Left forelimb (tissue), 1 donor: ENCODE data around the gene STK32C.

Source experiments
- DNase-seq: peaks from one replicate; pipeline ENCODE4 v3.0.0-alpha.2; 2018; ENCODE audit warnings: low spot score

The STK32C gene

GRCh38 chr10:132198068-132198370, 109.7 kb downstream of the STK32C start:
- no peak for DNase-seq

- DNase-seq = no peak
Measured at GRCh38 chr10:132197271-132198067, 110.3 kb downstream of the STK32C start.

- no peak for DNase-seq
Measured at GRCh38 chr10:132196178-132197113, 111.3 kb downstream of the STK32C start.

- DNase-seq = no peak
Measured at GRCh38 chr10:132195366-132196075, 112.2 kb downstream of the STK32C start.

GRCh38 chr10:132194726-132195125, 113.0 kb downstream of the STK32C start:
- DNase-seq = no peak

- DNase-seq = no peak
Measured at GRCh38 chr10:132193907-132194552, 113.7 kb downstream of the STK32C start.

- DNase-seq = no peak
Measured at GRCh38 chr10:132192991-132193665, 114.6 kb downstream of the STK32C start.

GRCh38 chr10:132192076-132192975, 115.4 kb downstream of the STK32C start:
- no peak for DNase-seq

- no peak for DNase-seq
Measured at GRCh38 chr10:132189810-132190422, 117.8 kb downstream of the STK32C start.

- no peak for DNase-seq
Measured at GRCh38 chr10:132189016-132189415, 118.7 kb downstream of the STK32C start.

- DNase-seq = no peak
Measured at GRCh38 chr10:132188331-132188730, 119.4 kb downstream of the STK32C start.

- DNase-seq = no peak
Measured at GRCh38 chr10:132187430-132188138, 120.2 kb downstream of the STK32C start.

GRCh38 chr10:132186488-132187429, 121.0 kb downstream of the STK32C start, which contains the start of gene DPYSL4:
TSS of gene DPYSL4 (plus strand) at chr10:132186948. CDS start at chr10:132187064, 116 bp downstream.
- no peak for DNase-seq

- DNase-seq = no peak
Measured at GRCh38 chr10:132185601-132186487, 121.9 kb downstream of the STK32C start.

- DNase-seq = no peak
Measured at GRCh38 chr10:132184816-132185593, 122.7 kb downstream of the STK32C start.

GRCh38 chr10:132183046-132183445, 124.7 kb downstream of the STK32C start:
- no peak for DNase-seq
